NK-92 (cell line): ENCODE results near the gene EVA1C.
"Not testable (repeated sequence)": the region's sequence is repeated elsewhere in the genome, so short reads cannot be mapped to it uniquely, and the experiment has no call there.

Source experiments
- DNase-seq: peaks from one replicate; lab custom pipeline; 2025; ENCODE audit not compliant: unreplicated experiment; lab: John Stamatoyannopoulos, UW

Gene EVA1C

DNA sequence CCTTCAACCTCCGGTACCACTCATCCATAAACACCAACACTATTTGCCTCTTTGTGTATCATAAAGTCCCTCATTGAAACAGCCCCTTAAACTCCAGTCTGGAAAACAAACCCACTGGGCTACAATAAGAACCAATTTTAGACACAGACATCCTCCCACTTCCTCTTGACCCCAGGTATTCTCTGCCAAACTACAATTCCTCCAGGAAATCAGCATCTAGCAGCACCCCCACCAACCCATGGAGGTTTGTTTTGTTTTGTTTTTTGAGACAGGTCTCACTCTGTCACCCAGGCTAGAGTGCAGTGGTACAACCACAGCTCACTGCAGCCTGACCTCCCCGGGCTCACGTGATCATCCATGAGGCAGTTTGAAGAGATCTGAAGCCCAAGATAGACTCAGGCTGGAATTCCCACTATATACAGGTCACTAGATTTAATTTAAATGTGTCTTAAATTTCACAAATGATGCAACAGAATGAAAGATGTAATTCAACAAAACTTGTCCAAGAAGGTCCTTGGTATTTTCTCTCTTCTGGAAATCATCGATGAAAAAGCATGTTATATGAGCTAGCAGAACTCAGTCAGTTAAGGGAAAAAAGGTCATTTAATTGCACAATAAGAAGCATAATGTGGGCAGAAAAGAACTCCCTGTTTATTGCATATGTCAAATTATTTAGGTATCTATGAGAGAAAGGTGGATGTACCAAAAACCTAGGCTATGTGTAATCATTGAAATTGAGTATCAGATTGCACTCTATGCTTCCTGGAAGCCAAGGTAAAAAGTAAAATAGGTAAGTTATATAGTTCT is 142.5 kb downstream of the EVA1C start:
- DNase-seq, result no peak

DNA sequence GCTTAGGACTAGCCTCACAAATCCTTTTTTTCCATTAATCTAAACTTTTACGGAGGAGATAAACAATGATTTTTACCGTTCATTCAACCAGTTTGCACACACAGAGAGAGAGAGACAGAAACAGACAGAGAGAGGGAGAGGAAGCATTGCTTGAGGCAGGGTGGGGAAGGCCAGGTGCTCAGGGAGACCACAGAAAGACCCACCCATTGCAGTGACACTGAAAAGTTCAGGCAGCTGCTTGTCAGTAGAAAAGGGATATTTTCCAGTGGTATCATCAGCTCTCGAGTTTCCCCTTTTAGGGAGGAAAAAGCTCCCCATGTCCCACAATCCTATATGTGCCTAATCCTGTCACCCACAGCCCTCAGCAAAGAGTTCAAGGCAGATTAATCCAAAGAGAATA is 145.6 kb downstream of the EVA1C start:
- DNase-seq, result no peak

DNA sequence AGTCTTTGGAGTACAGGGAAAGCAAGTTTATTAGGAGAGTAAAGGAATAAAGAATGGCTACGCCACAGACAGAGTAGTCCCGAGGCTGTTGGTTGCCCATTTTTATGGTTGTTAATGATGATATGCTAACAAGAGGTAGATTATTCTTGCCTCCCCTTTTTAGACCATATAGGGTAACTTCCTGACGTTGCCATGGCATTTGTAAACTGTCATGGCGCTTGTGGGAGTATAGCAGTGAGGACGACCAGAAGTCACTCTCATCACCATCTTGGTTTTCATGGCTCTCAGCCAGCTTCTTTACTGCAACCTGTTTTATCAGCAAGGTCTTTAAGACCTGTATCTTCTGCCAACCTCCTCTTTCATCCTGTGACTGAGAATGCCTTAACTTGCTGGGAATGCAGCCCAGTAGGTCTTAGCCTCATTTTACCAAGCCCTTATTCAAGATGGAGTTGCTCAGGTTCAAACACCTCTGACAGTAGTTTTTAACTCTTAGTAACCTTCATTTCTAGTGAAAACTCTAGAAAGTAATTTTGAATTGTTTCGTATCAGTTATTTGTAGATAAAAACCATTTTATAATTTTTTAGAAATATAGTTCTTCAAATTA is 146.6 kb downstream of the EVA1C start:
- DNase-seq, result no peak

DNA sequence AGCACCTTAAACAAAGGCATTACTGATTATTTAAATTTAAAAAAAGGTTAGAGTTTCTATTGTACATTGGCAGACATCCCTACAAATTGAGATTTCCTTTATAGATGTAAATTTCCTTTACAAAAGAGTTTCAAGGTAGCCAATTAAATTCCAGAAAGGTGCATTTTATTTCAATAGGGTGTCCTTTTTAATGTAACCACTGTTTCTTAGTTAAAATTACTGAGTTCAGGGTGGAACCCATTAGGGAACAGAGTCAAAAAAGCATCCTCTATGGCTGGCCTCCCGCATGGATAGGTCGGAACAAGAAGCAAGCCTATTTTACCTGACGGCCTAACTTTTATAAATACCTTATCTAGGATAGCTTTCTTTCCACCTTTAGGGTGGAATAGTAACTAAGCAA is 148.4 kb downstream of the EVA1C start:
- no peak for DNase-seq

DNA sequence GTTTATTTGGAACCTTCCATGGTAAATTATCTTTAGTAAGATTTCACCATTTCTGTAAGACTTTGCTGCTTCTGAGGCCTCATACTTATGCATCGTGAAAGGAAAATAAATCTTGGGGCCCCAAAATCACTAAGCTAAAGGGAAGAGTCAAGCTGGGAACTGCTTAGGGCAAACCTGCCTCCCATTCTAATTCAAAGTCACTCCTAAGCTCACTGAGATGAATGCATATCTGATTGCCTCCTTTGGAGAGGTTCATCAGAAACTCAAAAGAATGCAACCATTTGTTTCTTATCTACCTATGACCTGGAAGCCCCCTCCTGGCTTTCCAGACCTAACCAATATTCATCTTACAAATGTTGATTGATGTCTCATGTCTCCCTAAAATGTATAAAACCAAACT is 149.0 kb downstream of the EVA1C start:
- DNase-seq, result not testable (repeated sequence)

DNA sequence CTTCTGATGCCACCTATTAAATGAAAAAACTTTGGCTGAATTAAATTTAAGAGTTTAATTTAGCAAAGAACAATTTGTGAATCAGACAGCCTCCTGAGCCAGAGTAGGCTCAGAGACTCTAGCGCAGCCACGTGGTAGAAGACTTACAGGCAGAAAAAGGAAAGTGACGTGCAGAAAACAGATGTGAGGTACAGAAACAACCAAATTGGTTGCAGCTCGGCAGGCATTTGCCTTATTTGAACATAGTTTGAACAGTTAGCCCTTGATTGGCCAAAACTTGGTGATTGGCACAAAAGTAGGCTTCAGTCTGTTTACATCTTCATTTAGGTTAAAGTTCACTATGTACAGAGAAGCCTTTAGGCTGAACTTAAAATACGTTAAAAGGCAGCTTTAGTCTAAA is 149.9 kb downstream of the EVA1C start:
- DNase-seq, result no peak

DNA sequence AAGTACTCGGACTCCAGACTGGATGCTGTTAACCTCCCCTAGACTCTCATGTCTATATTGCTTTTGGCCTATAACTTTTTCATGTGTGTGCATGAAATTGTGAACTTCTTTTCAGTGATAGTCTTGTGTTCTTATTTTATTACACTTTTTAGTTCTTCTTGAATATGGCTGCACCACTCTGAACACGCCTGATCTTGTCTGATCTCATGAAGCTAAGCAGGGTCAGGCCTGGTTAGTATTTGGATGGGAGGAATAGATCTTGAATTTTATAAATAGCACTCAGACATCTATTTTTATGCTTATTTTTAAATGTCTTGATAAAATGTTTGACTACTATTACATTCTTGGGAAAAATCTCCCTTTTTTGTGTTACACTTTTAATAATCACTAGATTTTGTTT is 150.4 kb downstream of the EVA1C start:
- DNase-seq, result no peak
